ENCODE data around the gene GNAO1. TPM values are rescaled to one million over a fixed set of nuclear protein-coding genes. Genes with fewer than 3 reads are reported as not detected.
A peak's percentile ranks its signal among the peaks of the same experiment; 100 is the strongest.

Gene GNAO1
- total RNA-seq, 1 donor from 2014 or later: 1.9 TPM

DNA sequence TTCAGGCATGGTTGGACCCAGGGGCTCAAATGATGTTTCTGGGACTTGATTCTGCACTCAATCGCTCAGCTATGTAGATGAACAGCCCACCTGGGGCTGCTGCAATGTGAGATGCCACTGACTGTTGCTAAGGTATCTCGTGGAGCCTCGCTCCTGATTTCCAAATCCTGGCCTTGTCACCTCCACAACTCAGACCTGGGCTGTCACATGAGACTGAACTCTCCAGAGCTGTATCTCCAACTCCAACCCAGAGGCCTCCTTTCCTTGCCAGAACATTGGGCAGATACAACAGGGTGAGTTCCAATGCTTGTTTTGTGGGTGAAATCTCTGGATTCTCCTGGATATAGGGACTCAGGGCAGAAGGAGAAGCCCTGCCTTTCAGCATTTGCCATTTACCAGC lies 79.5 kb downstream of the GNAO1 start:
- no peak overlapping the region for H3K4me3 ChIP-seq
- Mint-ChIP-seq H3K4me1 (peaks cover 10% of the 10 kb centered on the region), H3K36me3 (peaks cover 8% of the 10 kb centered on the region), H3K27ac (peak overlapping the region; percentile 60), H3K9me3 (peaks cover 16% of the 10 kb centered on the region), H3K4me3 (no peak overlapping the region), H3K27me3 (ENCODE audit: insufficient read depth, low read depth) (peaks cover 5% of the 10 kb centered on the region)
- H3K9ac ChIP-seq: no peak overlapping the region
- peaks cover 4% of the 10 kb centered on the region for H3K9me3 ChIP-seq (ENCODE audit: low read depth)
- TF ChIP-seq EZH2 (IDR thresholded peaks at IDR 0.05) (no peak), EZH2phosphoT487 (IDR thresholded peaks at IDR 0.05) (no peak)
- TF ChIP-seq, protein P1, sequence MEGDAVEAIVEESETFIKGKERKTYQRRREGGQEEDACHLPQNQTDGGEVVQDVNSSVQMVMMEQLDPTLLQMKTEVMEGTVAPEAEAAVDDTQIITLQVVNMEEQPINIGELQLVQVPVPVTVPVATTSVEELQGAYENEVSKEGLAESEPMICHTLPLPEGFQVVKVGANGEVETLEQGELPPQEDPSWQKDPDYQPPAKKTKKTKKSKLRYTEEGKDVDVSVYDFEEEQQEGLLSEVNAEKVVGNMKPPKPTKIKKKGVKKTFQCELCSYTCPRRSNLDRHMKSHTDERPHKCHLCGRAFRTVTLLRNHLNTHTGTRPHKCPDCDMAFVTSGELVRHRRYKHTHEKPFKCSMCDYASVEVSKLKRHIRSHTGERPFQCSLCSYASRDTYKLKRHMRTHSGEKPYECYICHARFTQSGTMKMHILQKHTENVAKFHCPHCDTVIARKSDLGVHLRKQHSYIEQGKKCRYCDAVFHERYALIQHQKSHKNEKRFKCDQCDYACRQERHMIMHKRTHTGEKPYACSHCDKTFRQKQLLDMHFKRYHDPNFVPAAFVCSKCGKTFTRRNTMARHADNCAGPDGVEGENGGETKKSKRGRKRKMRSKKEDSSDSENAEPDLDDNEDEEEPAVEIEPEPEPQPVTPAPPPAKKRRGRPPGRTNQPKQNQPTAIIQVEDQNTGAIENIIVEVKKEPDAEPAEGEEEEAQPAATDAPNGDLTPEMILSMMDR (IDR thresholded peaks at IDR 0.05): no peak
- DNase-seq (ENCODE audit: low spot score): no peak
- no peaks in the 10 kb centered on the region for H3K79me2 ChIP-seq (ENCODE audit: low read depth)
- no peaks in the 10 kb centered on the region for H3F3A ChIP-seq (ENCODE audit: low read depth)
- H3K27ac ChIP-seq: no peak overlapping the region
- H3K36me3 ChIP-seq: no peaks in the 10 kb centered on the region
- no peaks in the 10 kb centered on the region for H3K27me3 ChIP-seq
- no peak overlapping the region for H3K4me2 ChIP-seq
- H3K4me1 ChIP-seq: no peaks in the 10 kb centered on the region
- no peaks in the 10 kb centered on the region for H4K20me1 ChIP-seq (ENCODE audit: low read depth)
- H2AFZ ChIP-seq (replicated peaks): no peak overlapping the region

DNA sequence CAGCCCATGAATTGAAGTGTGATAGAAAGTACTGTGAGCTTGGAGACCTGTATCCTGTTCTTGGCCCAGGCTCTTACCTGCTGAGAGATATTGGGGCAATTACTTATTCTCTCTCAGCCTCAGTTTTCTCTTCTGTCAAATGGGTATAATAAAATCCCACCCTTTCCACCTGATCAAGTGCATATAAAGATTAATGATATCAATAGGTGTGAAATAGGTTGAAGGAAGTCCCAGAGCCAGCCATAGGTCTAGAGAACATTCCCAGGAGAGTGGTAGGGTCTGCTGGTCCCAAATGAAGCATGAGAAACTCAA lies 81.2 kb downstream of the GNAO1 start:
- H3K36me3 ChIP-seq: no peaks in the 10 kb centered on the region
- peaks cover 13% of the 10 kb centered on the region for H3K4me1 ChIP-seq
- TF ChIP-seq EZH2 (IDR thresholded peaks at IDR 0.05) (no peak), EZH2phosphoT487 (IDR thresholded peaks at IDR 0.05) (no peak)
- TF ChIP-seq, protein P1 (IDR thresholded peaks at IDR 0.05): no peak
- peaks cover 4% of the 10 kb centered on the region for H3K9me3 ChIP-seq (ENCODE audit: low read depth)
- Mint-ChIP-seq H3K4me3 (no peak overlapping the region), H3K27ac (no peak overlapping the region), H3K27me3 (ENCODE audit: insufficient read depth, low read depth) (peaks cover 6% of the 10 kb centered on the region), H3K4me1 (peaks cover 22% of the 10 kb centered on the region), H3K36me3 (peaks cover 8% of the 10 kb centered on the region), H3K9me3 (peaks cover 16% of the 10 kb centered on the region)
- H3K4me3 ChIP-seq: no peak overlapping the region
- no peaks in the 10 kb centered on the region for H3K79me2 ChIP-seq (ENCODE audit: low read depth)
- peaks cover 13% of the 10 kb centered on the region for H3F3A ChIP-seq (ENCODE audit: low read depth)
- H3K27ac ChIP-seq: no peak overlapping the region
- H3K4me2 ChIP-seq: no peak overlapping the region
- H3K9ac ChIP-seq: no peak overlapping the region
- no peak for DNase-seq (ENCODE audit: low spot score)
- no peaks in the 10 kb centered on the region for H3K27me3 ChIP-seq
- H2AFZ ChIP-seq (replicated peaks): no peak overlapping the region
- no peaks in the 10 kb centered on the region for H4K20me1 ChIP-seq (ENCODE audit: low read depth)

DNA sequence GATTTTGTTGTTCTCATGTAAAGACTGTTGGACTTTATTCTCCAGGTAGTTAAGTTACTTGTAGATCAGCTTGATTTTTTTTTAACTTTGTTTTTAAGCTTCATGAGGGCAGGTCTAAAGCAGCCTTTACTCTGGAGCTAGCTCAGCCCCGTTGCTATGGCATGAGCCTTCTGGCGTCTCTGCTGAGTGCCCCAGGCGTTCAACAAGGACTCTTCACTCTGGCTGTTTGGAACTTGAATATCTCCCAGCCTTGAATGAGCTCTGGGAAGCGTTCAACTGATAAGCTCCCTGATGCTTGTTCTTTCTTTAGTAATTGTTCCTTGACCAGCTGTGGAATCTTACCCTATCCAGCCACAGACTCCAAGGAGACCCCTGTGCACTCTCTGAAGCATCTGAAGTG lies 82.3 kb downstream of the GNAO1 start:
- Histone ChIP-seq H3K27ac (no peak overlapping the region), H2AFZ (replicated peaks) (no peak overlapping the region), H3K9me3 (ENCODE audit: low read depth) (peaks cover 4% of the 10 kb centered on the region), H3K36me3 (no peaks in the 10 kb centered on the region), H3K9ac (no peak overlapping the region), H3K27me3 (no peaks in the 10 kb centered on the region), H3F3A (ENCODE audit: low read depth) (peaks cover 13% of the 10 kb centered on the region), H4K20me1 (ENCODE audit: low read depth) (no peaks in the 10 kb centered on the region), H3K4me2 (no peak overlapping the region), H3K4me1 (peaks cover 19% of the 10 kb centered on the region), H3K79me2 (ENCODE audit: low read depth) (no peaks in the 10 kb centered on the region), H3K4me3 (no peak overlapping the region)
- peaks cover 8% of the 10 kb centered on the region for H3K36me3 Mint-ChIP-seq
- TF ChIP-seq EZH2phosphoT487 (IDR thresholded peaks at IDR 0.05) (no peak), EZH2 (IDR thresholded peaks at IDR 0.05) (no peak)
- TF ChIP-seq, protein P1 (IDR thresholded peaks at IDR 0.05): no peak
- peaks cover 11% of the 10 kb centered on the region for H3K27me3 Mint-ChIP-seq (ENCODE audit: insufficient read depth, low read depth)
- H3K4me1 Mint-ChIP-seq: peaks cover 27% of the 10 kb centered on the region
- no peak overlapping the region for H3K4me3 Mint-ChIP-seq
- H3K27ac Mint-ChIP-seq: no peak overlapping the region
- peaks cover 16% of the 10 kb centered on the region for H3K9me3 Mint-ChIP-seq
- no peak for DNase-seq (ENCODE audit: low spot score)

Measured in neural progenitor cell (in vitro differentiated cells).